Endothelial cell (in vitro differentiated cells): ENCODE results near the gene EPHB1. TPM values are rescaled to one million over a fixed set of nuclear protein-coding genes. Genes with fewer than 3 reads are reported as not detected.
"Not testable (repeated sequence)": the region's sequence is repeated elsewhere in the genome, so short reads cannot be mapped to it uniquely, and the experiment has no call there.

Experiments
- DNase-seq: peaks from one replicate; pipeline ENCODE4 v3.0.0; 2021; ENCODE audit warnings: low spot score
- H3K27ac Mint-ChIP-seq: one replicate; pipeline ENCODE4 v1.8.0; 2021; ENCODE audit warnings: mixed read lengths, inconsistent platforms; ENCODE audit not compliant: unreplicated experiment
- H3K27me3 Mint-ChIP-seq: one replicate; pipeline ENCODE4 v1.8.0; 2021; ENCODE audit warnings: mild to moderate bottlenecking, moderate library complexity, mixed read lengths, inconsistent platforms; ENCODE audit not compliant: unreplicated experiment
- H3K36me3 Mint-ChIP-seq: one replicate; pipeline ENCODE4 v1.8.0; 2021; ENCODE audit warnings: mild to moderate bottlenecking, low read depth, mixed read lengths, inconsistent platforms; ENCODE audit not compliant: unreplicated experiment
- H3K4me1 Mint-ChIP-seq: one replicate; pipeline ENCODE4 v1.8.0; 2021; ENCODE audit warnings: mild to moderate bottlenecking, mixed read lengths, inconsistent platforms; ENCODE audit not compliant: unreplicated experiment
- H3K4me3 Mint-ChIP-seq: one replicate; pipeline ENCODE4 v1.8.0; 2021; ENCODE audit warnings: mild to moderate bottlenecking, mixed read lengths, inconsistent platforms; ENCODE audit not compliant: unreplicated experiment
- H3K9me3 Mint-ChIP-seq: one replicate; pipeline ENCODE4 v1.8.0; 2021; ENCODE audit warnings: mixed read lengths, inconsistent platforms; ENCODE audit not compliant: unreplicated experiment
- total RNA-seq: library from RNA; stranded (reverse); fragmentation: NEBNext Ultra II Directional; extraction: Animal tissue kit (Norgen Biotek cat#: 25700); gene quantifications from one replicate; pipeline ENCODE4 v1.2.1, GENCODE V29; 2021; ENCODE audit not compliant: unreplicated experiment
- TF ChIP-seq, protein P1 (sequence below): fragments of 200-600 bp; sonication (generic); IDR thresholded peaks from one replicate; pipeline ENCODE4 v1.5.0; 2021; ENCODE audit warnings: antibody characterized with exemption; ENCODE audit not compliant: unreplicated experiment

The EPHB1 gene
- total RNA-seq, 1 donor from 2014 or later = 5.7 TPM

DNA sequence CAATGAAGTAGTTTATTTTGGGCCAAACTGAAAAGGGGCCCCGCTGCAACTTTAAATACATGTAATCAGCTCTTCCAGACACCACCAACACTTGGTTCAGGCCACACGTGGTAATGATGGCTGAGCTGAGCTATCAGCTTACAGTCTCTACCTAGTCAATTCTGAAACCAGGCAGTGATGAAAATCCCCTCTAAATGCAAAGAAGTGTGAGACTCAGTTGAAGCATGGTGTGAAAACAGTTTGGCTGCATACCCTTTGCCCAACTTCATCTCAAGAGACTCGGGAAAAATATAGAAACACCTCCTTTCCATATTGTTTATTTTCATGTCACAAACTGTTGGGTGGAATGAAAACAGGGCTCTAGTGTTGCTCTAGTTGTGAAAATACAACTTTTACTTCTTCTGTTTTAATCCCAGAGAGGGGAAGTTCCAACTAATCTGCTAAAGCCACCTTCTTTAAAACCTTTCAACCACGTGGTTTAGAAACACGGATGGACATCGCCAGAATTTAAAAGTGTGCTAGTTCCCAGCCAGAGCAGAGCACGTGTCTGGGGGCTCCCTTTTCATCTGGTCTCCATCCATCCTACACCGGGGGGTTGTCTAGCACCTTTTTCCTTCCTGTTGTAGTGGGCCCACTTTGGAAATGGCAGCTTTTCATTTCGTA is 229.1 kb downstream of the EPHB1 start:
- H3K27me3 Mint-ChIP-seq = no peaks in the 10 kb centered on the region
- TF ChIP-seq, protein P1, sequence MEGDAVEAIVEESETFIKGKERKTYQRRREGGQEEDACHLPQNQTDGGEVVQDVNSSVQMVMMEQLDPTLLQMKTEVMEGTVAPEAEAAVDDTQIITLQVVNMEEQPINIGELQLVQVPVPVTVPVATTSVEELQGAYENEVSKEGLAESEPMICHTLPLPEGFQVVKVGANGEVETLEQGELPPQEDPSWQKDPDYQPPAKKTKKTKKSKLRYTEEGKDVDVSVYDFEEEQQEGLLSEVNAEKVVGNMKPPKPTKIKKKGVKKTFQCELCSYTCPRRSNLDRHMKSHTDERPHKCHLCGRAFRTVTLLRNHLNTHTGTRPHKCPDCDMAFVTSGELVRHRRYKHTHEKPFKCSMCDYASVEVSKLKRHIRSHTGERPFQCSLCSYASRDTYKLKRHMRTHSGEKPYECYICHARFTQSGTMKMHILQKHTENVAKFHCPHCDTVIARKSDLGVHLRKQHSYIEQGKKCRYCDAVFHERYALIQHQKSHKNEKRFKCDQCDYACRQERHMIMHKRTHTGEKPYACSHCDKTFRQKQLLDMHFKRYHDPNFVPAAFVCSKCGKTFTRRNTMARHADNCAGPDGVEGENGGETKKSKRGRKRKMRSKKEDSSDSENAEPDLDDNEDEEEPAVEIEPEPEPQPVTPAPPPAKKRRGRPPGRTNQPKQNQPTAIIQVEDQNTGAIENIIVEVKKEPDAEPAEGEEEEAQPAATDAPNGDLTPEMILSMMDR = no peak
- no peaks in the 10 kb centered on the region for H3K4me1 Mint-ChIP-seq
- H3K4me3 Mint-ChIP-seq = no peak overlapping the region
- DNase-seq = no peak
- H3K9me3 Mint-ChIP-seq = no peaks in the 10 kb centered on the region
- H3K36me3 Mint-ChIP-seq = no peaks in the 10 kb centered on the region
- H3K27ac Mint-ChIP-seq = no peak overlapping the region

DNA sequence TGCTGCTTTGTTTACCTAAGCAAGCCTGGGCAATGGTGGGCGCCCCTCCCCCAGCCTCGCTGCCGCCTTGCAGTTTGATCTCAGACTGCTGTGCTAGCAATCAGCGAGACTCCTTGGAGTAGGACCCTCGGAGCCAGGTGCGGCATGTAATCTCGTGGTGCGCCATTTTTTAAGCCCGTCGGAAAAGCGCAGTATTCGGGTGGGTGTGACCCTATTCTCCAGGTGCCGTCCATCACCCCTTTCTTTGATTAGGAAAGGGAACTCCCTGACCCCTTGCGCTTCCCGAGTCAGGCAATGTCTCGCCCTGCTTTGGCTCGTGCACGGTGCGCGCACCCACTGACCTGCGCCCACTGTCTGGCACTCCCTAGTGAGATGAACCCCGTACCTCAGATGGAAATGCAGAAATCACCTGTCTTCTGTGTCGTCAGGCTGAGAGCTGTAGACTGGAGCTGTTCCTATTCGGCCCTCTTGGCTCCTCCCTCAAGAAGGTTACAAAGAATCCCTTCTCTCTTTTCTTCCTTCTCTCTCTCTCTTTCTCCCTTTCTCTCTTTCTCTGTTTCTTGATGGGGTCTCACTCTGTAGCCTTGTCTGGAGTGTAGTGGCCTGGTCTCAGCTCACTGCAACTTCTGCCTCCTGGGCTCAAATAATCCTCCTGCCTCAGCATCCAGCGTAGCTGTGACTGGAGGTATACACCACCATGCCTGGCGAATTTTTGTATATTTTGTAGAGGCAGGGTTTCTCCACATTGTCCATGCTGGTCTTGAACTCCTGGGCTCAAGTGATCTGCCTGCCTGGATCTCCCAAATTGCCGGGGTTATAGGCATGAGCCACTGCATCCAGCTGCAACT is 235.9 kb downstream of the EPHB1 start:
- H3K27ac Mint-ChIP-seq, H3K4me1 Mint-ChIP-seq, H3K36me3 Mint-ChIP-seq, H3K9me3 Mint-ChIP-seq, H3K27me3 Mint-ChIP-seq, DNase-seq: not testable (repeated sequence)
- H3K4me3 Mint-ChIP-seq = peak overlapping the region; percentile 90

DNA sequence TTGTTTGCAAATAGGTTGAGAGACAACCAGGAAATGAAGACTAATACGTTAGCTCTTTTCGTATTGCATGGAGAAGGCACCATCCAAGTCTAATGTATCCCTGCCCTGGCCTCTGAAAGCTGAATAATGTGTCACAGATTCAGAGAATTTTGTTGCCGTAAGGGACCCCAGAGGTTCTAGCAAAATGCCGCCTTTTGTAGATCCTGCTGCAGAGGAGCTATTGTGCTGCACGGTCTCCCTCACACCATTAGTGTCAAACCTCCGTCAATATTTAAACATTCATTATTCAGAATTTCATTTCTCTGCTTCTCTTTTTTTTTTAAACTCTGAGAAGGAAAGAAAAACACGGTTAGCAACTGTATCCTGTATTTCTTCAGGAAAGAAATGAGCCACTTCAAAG is 238.7 kb downstream of the EPHB1 start:
- no peak overlapping the region for H3K4me3 Mint-ChIP-seq
- TF ChIP-seq, protein P1 = no peak
- DNase-seq = no peak

DNA sequence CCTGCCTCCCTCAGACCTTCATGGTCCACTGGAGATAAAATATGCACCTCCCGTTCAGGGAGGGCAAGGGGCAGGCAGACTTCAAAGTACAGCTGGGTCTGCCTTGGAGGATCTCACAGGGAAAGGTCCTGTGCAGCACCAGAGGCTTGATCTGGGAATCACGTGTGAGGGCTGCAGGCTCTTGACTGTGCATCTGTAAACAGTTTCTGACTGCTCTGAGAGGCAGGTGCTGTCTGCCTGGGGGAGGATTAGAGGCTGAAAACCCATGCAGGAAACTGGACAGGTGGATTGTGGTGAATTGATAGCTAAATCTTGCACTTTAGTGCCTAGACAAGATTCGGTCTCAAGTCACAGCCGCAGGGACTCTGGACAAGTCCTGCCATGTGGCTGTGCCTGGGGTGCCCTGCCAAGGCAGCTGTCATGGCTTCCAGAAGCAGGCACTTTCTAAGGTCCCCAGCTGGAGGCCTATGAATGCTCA is 239.3 kb downstream of the EPHB1 start:
- DNase-seq = no peak
- H3K4me1 Mint-ChIP-seq = peaks cover 4% of the 10 kb centered on the region
- H3K36me3 Mint-ChIP-seq = no peaks in the 10 kb centered on the region
- H3K4me3 Mint-ChIP-seq = no peak overlapping the region
- TF ChIP-seq, protein P1 = no peak
- no peaks in the 10 kb centered on the region for H3K9me3 Mint-ChIP-seq
- H3K27me3 Mint-ChIP-seq = no peaks in the 10 kb centered on the region
- no peak overlapping the region for H3K27ac Mint-ChIP-seq

More for the DNA sequence above, 238.7 kb downstream of the EPHB1 start:
- peaks cover 4% of the 10 kb centered on the region for H3K4me1 Mint-ChIP-seq
- H3K36me3 Mint-ChIP-seq = no peaks in the 10 kb centered on the region
- H3K9me3 Mint-ChIP-seq = no peaks in the 10 kb centered on the region
- H3K27me3 Mint-ChIP-seq = no peaks in the 10 kb centered on the region
- no peak overlapping the region for H3K27ac Mint-ChIP-seq

DNA sequence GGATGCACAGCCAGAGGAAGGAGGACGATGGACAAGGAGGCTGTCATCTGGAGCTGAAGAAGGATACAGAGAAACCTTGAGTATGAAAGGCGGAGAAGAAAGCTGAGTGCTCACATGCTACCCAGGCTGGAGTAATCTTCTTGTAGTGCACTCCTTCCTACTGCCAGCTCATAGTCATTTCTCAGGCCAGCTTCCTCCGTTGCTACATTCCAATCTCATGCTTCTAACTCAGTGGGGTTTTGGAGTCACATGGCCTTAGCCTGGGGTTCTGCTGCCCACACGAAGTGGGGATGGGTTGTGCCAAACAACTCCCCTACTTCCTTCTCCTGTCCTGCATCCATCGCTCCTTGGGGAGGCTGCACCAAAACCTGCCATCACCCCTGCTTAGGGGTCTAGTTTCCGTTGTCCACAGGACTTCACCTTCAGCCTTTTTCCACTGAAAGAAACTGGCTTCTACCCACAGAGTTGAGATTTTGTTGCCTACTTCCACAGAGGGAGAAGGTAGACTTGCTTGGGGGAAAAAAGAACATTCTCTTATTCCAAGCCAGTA is 239.9 kb downstream of the EPHB1 start:
- TF ChIP-seq, protein P1 = no peak
- Mint-ChIP-seq H3K36me3 (no peaks in the 10 kb centered on the region), H3K27me3 (no peaks in the 10 kb centered on the region), H3K4me1 (peaks cover 4% of the 10 kb centered on the region), H3K9me3 (no peaks in the 10 kb centered on the region), H3K4me3 (no peak overlapping the region), H3K27ac (no peak overlapping the region)
- no peak for DNase-seq
